Heart left ventricle (tissue), 13 donors: ENCODE results near the gene VEZT.

ENCODE experiments used
- CTCF ChIP-seq, 12 donors: fragments of 200-600 bp; sonication (generic) in 4 of 12; IDR thresholded peaks; one replicate each; pipeline versions ENCODE4 v1.5.0 to v1.8.0; 2018 to 2022; ENCODE audit warnings: antibody characterized with exemption in 12 of 12, mild to moderate bottlenecking in 5 of 12
- POLR2A ChIP-seq, 2 donors: fragments of 450-650 bp; IDR thresholded peaks; one replicate each; pipeline ENCODE4 v1.6.1; 2017; ENCODE audit warnings: antibody characterized with exemption in 2 of 2, mild to moderate bottlenecking in 2 of 2, moderate library complexity in 2 of 2
- donor health status: ischemic (EF 13 %, LVEDD 7.1; RV severe dilation, severe dysfunction).
- donor health status: DM: no; HTN: yes; CAD: no.
- donor health status: DM: no; HTN: no; CAD: no.
- donor health status: ischemic (EF 25% LVEDD 6.9; RV normal size, moderate dysfunction).
- donor health status: ischemic (EF 25% LVEDD 5.7; RV mildly dilated, moderate dysfunction).
- donor health status: ischemic (EF 35%, LVEDD 5.7; RV mildly dilated, moderate dysfunction).
- donor health status: nonischemic (EF 11% LVEDD 7.7; RV severe dilation, severe dysfunction).
- donor health status: DM: yes; HTN: yes; CAD: no.
- donor health status: PGD.
- donor health status: ischemic (EF 29% LVEDD 5.4; RV normal size, mild dysfunction).
- donor health status: nonischemic (EF 23%, LVEDD 6.1; RV moderate dilation, normal function).

DNA sequence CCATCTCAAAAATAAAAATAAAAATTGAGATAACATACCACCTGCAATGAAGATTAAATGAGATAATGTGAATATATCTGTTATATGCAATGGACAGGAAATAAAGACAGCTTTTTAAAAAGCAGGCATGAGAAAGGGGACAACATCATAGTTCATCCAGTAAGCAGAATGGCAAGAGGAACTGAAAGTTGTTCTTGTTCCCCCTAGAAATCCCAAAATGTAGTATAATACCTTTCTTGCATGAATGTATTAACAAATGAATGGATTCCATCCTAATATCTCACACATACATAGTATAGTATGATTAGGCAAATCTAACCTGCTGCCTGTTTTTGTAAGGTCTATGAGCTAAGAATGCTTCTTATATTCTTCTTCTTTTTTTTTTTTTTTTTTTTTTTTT is 31.8 kb upstream of the VEZT start:
- TF ChIP-seq CTCF (IDR thresholded peaks at IDR 0.05) (no peak), POLR2A (IDR thresholded peaks at IDR 0.05) (no peak)
